ENCODE measurements around the gene ZDHHC11B.

DNA sequence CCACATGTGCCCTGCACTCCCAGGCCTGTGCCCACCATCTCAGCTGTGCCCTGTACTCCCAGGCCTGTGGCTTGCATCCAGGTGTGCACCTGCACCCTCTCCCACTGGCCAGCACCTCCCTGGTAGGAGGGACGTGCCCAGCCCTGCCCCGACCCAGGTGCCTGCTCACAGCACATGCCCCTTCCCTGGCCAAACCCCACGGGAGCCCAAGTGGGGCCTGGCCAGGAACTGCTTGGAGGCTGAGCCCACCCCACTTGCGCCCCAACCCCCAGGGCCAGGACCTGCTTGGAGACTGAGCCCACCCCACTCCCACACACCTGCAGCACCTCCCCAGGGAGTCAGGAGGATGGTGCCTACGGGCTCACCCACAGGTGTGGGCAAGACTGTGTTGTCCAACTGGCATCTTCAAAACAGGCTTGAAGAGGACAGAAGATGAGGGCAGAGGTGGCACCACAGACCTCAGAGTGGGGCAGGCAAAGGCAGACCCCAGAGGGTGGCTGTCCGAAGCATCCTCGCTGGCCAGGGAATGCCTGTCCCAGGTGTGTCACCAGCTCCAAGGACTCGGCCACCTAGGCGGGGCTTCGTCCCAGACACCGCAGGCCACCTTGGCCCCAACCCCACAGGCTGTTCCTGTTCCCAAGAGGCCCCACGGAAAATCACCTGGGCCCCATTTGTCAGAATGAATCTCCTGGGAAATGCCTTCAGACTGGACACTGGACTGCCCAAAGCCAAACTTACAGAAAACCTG, 10.8 kb downstream of the ZDHHC11B start:
- no peak for TF ChIP-seq YY1 (IDR thresholded peaks at IDR 0.05; ENCODE audit: insufficient read depth, insufficient read length)
- no peak for TF ChIP-seq ZNF274 (IDR thresholded peaks at IDR 0.05; ENCODE audit: low read depth, low read length)
- TF ChIP-seq SUZ12 (IDR thresholded peaks at IDR 0.05; ENCODE audit: extremely low read depth, insufficient read depth, insufficient read length) = no peak
